H1 (cell line): ENCODE measurements around the gene ABL2. TPM values are rescaled to one million over a fixed set of nuclear protein-coding genes. Genes with fewer than 3 reads are reported as not detected.

ENCODE experiments used
- CTCF ChIA-PET: fragments of 300-600 bp; sonication (Branson Sonifier 250); formaldehyde crosslinking; loops from one replicate; lab custom pipeline; 2021; ENCODE audit not compliant: partially characterized antibody; lab: Charles Lee
- POLR2A ChIA-PET: fragments of 300-600 bp; sonication (Branson Sonifier 250); formaldehyde crosslinking; loops from one replicate; lab custom pipeline; 2021; ENCODE audit warnings: inconsistent platforms; ENCODE audit not compliant: partially characterized antibody; lab: Charles Lee
- DNase-seq, 2 experiments: peaks; one replicate each; pipeline versions ENCODE4 v3.0.0 to v3.0.0-alpha.2; 2010 to 2022; ENCODE audit warnings: low spot score in 2 of 2, low read depth in 1 of 2, mixed read lengths in 1 of 2
- FAIRE-seq: peaks from 2 replicates; lab custom pipeline; 2011; peaks lifted over from hg19 to GRCh38; lab: Jason Lieb, UNC
- H2AFZ ChIP-seq: 2 replicates; pipeline ENCODE4 v1.8.1; 2012; ENCODE audit warnings: low read length, inconsistent platforms
- H2AK5ac ChIP-seq: 2 replicates; pipeline ENCODE4 v1.6.1; 2013; ENCODE audit warnings: low read depth, low read length
- H2BK120ac ChIP-seq: replicated peaks from 2 replicates; pipeline ENCODE3; 2013; ENCODE audit warnings: low read depth, low read length, inconsistent platforms
- H2BK12ac ChIP-seq: 2 replicates; pipeline ENCODE4 v1.6.1; 2013; ENCODE audit warnings: low read depth, low read length
- H2BK15ac ChIP-seq: 2 replicates; pipeline ENCODE4 v1.6.1; 2013; ENCODE audit warnings: low read length
- H2BK20ac ChIP-seq: 2 replicates; pipeline ENCODE4 v1.6.1; 2013; ENCODE audit warnings: low read length
- H2BK5ac ChIP-seq: 2 replicates; pipeline ENCODE4 v1.6.1; 2013; ENCODE audit warnings: low read depth, low read length
- H3K14ac ChIP-seq: 2 replicates; pipeline ENCODE4 v1.6.1; 2013; ENCODE audit warnings: inconsistent platforms; ENCODE audit not compliant: insufficient read length
- H3K18ac ChIP-seq: 2 replicates; pipeline ENCODE4 v1.6.1; 2013; ENCODE audit warnings: low read length; ENCODE audit errors: extremely low read depth
- H3K23ac ChIP-seq: 2 replicates; pipeline ENCODE4 v1.6.1; 2013; ENCODE audit warnings: inconsistent platforms; ENCODE audit not compliant: insufficient read length
- H3K23me2 ChIP-seq: 2 replicates; pipeline ENCODE4 v1.6.1; 2013; ENCODE audit warnings: low read depth, low read length
- H3K27ac ChIP-seq: 2 replicates; pipeline ENCODE4 v1.6.1; 2011; ENCODE audit warnings: low read depth, low read length, inconsistent platforms
- H3K27me3 ChIP-seq, 4 experiments: replicated peaks in 1 of 4; 1 replicate in 1 of 4; 2 replicates in 3 of 4; pipeline versions ENCODE4 v1.6.1 to v1.8.1; 2011 to 2013; ENCODE audit warnings: low read length in 3 of 4, mild to moderate bottlenecking in 3 of 4, inconsistent platforms in 2 of 4, mixed read lengths in 2 of 4, moderate library complexity in 1 of 4; ENCODE audit not compliant: control insufficient read depth in 3 of 4, insufficient read depth in 3 of 4; ENCODE audit errors: extremely low read depth in 1 of 4
- H3K36me3 ChIP-seq, 4 experiments: 2 replicates each; pipeline versions ENCODE4 v1.6.1 to v1.8.1; 2011 to 2013; ENCODE audit warnings: mild to moderate bottlenecking in 4 of 4, low read length in 3 of 4, moderate library complexity in 2 of 4, control low read depth in 1 of 4, inconsistent platforms in 1 of 4; ENCODE audit not compliant: insufficient read depth in 4 of 4, control insufficient read depth in 2 of 4
- H3K4ac ChIP-seq: replicated peaks from 2 replicates; pipeline ENCODE3; 2013; ENCODE audit warnings: low read length, low read depth, mixed read lengths, inconsistent platforms; ENCODE audit not compliant: insufficient read length
- H3K4me1 ChIP-seq, 4 experiments: replicated peaks in 1 of 4; 1 replicate in 1 of 4; 2 replicates in 3 of 4; pipeline versions ENCODE4 v1.6.1 to v1.8.1; 2011 to 2013; ENCODE audit warnings: low read length in 3 of 4, inconsistent platforms in 2 of 4, mixed read lengths in 1 of 4; ENCODE audit not compliant: insufficient read depth in 4 of 4, control insufficient read depth in 3 of 4
- H3K4me2 ChIP-seq, 2 experiments: 2 replicates each; pipeline versions ENCODE4 v1.6.1 to v1.8.1; 2011 to 2013; ENCODE audit warnings: low read depth in 2 of 2, low read length in 2 of 2, control low read depth in 1 of 2, inconsistent platforms in 1 of 2, mild to moderate bottlenecking in 1 of 2; ENCODE audit not compliant: insufficient read depth in 1 of 2
- H3K4me3 ChIP-seq, 4 experiments: fragments of 200-600, 300-600 bp in 1 of 4; sonication (generic), shearing (Covaris generic), sonication (Bioruptor Twin) in 1 of 4; 2 replicates each; pipeline versions ENCODE4 v1.5.1 to v1.8.1; 2011 to 2016; ENCODE audit warnings: low read length in 4 of 4, low read depth in 3 of 4, control low read depth in 2 of 4, inconsistent platforms in 2 of 4, mild to moderate bottlenecking in 2 of 4, mixed read lengths in 1 of 4, moderate library complexity in 1 of 4; ENCODE audit not compliant: insufficient read depth in 2 of 4; ENCODE audit errors: extremely low read depth in 1 of 4
- H3K56ac ChIP-seq: replicated peaks from 2 replicates; pipeline ENCODE3; 2013; ENCODE audit warnings: low read depth, mild to moderate bottlenecking, mixed read lengths, low read length, inconsistent platforms; ENCODE audit not compliant: insufficient read length
- H3K79me1 ChIP-seq: 2 replicates; pipeline ENCODE4 v1.6.1; 2013; ENCODE audit warnings: low read depth, low read length, control low read depth
- H3K79me2 ChIP-seq, 2 experiments: 2 replicates each; pipeline versions ENCODE4 v1.6.1 to v1.8.1; 2012 to 2013; ENCODE audit warnings: low read length in 2 of 2, mild to moderate bottlenecking in 2 of 2, inconsistent platforms in 1 of 2; ENCODE audit not compliant: insufficient read depth in 2 of 2, control insufficient read depth in 1 of 2
- H3K9ac ChIP-seq, 4 experiments: replicated peaks in 1 of 4; 1 replicate in 1 of 4; 2 replicates in 3 of 4; pipeline versions ENCODE4 v1.6.1 to v1.8.1; 2011 to 2013; ENCODE audit warnings: low read depth in 3 of 4, low read length in 3 of 4, control low read depth in 2 of 4, mild to moderate bottlenecking in 2 of 4, moderate library complexity in 2 of 4, inconsistent platforms in 1 of 4; ENCODE audit errors: extremely low read depth in 1 of 4
- H3K9me3 ChIP-seq, 2 experiments: 2 replicates each; pipeline versions ENCODE4 v1.6.1 to v1.8.1; 2012 to 2013; ENCODE audit warnings: mild to moderate bottlenecking in 2 of 2, moderate library complexity in 2 of 2, control low read depth in 1 of 2, inconsistent platforms in 1 of 2, low read depth in 1 of 2, low read length in 1 of 2, mixed read lengths in 1 of 2; ENCODE audit not compliant: insufficient read depth in 2 of 2
- H4K20me1 ChIP-seq, 2 experiments: replicated peaks in 1 of 2; 2 replicates each; pipeline versions ENCODE3 to v1.8.1; 2011 to 2013; ENCODE audit warnings: inconsistent platforms in 2 of 2, low read length in 2 of 2, mild to moderate bottlenecking in 1 of 2; ENCODE audit not compliant: insufficient read depth in 2 of 2, control insufficient read depth in 1 of 2
- H4K5ac ChIP-seq: 2 replicates; pipeline ENCODE4 v1.6.1; 2013; ENCODE audit warnings: low read length, low read depth, mixed read lengths, inconsistent platforms; ENCODE audit not compliant: insufficient read length
- H4K8ac ChIP-seq: 2 replicates; pipeline ENCODE4 v1.8.0; 2013; ENCODE audit warnings: mild to moderate bottlenecking, moderate library complexity, low read length, inconsistent platforms; ENCODE audit not compliant: insufficient read depth; ENCODE audit errors: extremely low read depth
- H4K91ac ChIP-seq: replicated peaks from 2 replicates; pipeline ENCODE3; 2013; ENCODE audit warnings: low read length, mixed read lengths, inconsistent platforms; ENCODE audit not compliant: insufficient read length
- CREB1 ChIP-seq: IDR thresholded peaks from 2 replicates; pipeline ENCODE4 v1.6.1; 2012; ENCODE audit warnings: inconsistent platforms
- WGBS, 2 experiments: shearing (Covaris generic) in 1 of 2; methylation state at CpG; one replicate each; pipeline versions ENCODE4 v1.1.6 to v1.1.7; 2013 to 2015; ENCODE audit warnings: low lambda C conversion rate in 2 of 2, mixed read lengths in 2 of 2, inconsistent platforms in 1 of 2, low coverage in 1 of 2, missing lambda C conversion rate in 1 of 2; ENCODE audit not compliant: insufficient replicate concordance in 2 of 2, insufficient coverage in 1 of 2, insufficient read length in 1 of 2; ENCODE audit errors: extremely low coverage in 1 of 2, missing lambda C conversion rate in 1 of 2; 5-methylcytosine and 5-hydroxymethylcytosine counted together
- polyA plus RNA-seq, 7 experiments: library from polyadenylated mRNA; depleted of rRNA in 3 of 7; stranded (reverse) in 5 of 7; unstranded in 2 of 7; fragments of >200 nt in 5 of 7; fragments of 200-250 nt in 2 of 7; gene quantifications; 1 replicate in 5 of 7; 2 replicates in 1 of 7; 4 replicates in 1 of 7; pipeline versions ENCODE4 v1.2.1 to v1.2.3, GENCODE V29; 2011 to 2013; ENCODE audit warnings: missing spikeins in 2 of 7, mixed read lengths in 2 of 7
- total RNA-seq: library from RNA; stranded (reverse); fragmentation: NEBNext Ultra II Directional; extraction: Animal tissue kit (Norgen Biotek cat#: 25700); gene quantifications from 2 replicates; pipeline ENCODE4 v1.2.1, GENCODE V29; 2021

Gene ABL2
- total and polyA plus RNA-seq, 2 of the 8 experiments (the other 6 are each of a cell fraction or from before 2014, with no cell fraction given), result 4.5 to 19.1 TPM

DNA sequence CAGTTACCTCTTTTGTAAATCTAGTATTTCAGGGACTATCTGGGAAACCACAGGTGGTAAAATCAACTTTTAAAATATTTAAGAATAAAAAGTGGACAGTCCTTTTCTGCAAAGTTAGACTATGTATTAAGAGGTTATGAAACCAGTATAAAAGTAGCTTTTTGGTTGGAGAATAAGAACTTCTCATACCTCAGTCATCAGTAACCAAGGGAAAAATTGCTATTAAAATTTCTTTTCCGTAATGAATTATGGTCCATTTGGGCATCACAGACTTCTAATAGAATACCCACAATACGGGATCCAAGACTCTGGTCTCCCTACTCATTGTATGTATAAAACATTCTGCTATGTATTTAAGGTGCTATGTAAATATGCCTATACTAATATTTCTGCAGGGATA, 51.9 kb downstream of the ABL2 start:
- Histone ChIP-seq H3K56ac (no peak overlapping the region), H3K4me3 (no peak overlapping the region), H3K23ac (no peak overlapping the region), H3K36me3 (no peaks in the 10 kb centered on the region), H4K20me1 (peaks cover 1 to 2% of the 10 kb centered on the region in 2 experiments), H3K79me2 (peaks cover 0 to 31% of the 10 kb centered on the region in 2 experiments; a peak in 2 of 4 replicates), H3K79me1 (peaks cover 2% of the 10 kb centered on the region), H3K23me2 (no peaks in the 10 kb centered on the region), H2BK120ac (no peak overlapping the region), H2BK12ac (no peak overlapping the region), H2AK5ac (no peak overlapping the region), H3K4me1 (no peaks in the 10 kb centered on the region; a peak in 1 of 7 replicates), H4K8ac (no peak overlapping the region), H2BK5ac (no peak overlapping the region), H3K27me3 (no peaks in the 10 kb centered on the region), H4K91ac (no peak overlapping the region), H2AFZ (no peak overlapping the region), H3K4me2 (no peak overlapping the region), H3K4ac (no peak overlapping the region), H3K27ac (no peak overlapping the region), H4K5ac (no peak overlapping the region), H2BK15ac (no peak overlapping the region), H3K9ac (no peak overlapping the region), H3K14ac (no peak overlapping the region), H2BK20ac (no peak overlapping the region), H3K18ac (no peak overlapping the region), H3K9me3 (no peaks in the 10 kb centered on the region)
- CTCF ChIA-PET, result interaction anchor here (1.2 to 1.3 kb wide), 2 partner anchors 9 to 73 kb away, joined by 3 to 8 read pairs; no protein-coding TSS in a partner anchor
- DNase-seq (no peak), FAIRE-seq (no peak)
- 92% methylated on average over 2 of the region's 2 CpGs; no CpG with 5 or more reads in 1 of the 2 experiments for WGBS, 2 experiments
- TF ChIP-seq CREB1, result no peak
- POLR2A ChIA-PET, result no interaction called here
